NT2/D1 (cell line): ENCODE results near the gene TBX4.

Source experiments
- SUZ12 ChIP-seq: IDR thresholded peaks from 2 replicates; pipeline ENCODE4 v1.6.1; 2011; ENCODE audit not compliant: insufficient read length, insufficient read depth; ENCODE audit errors: extremely low read depth
- YY1 ChIP-seq: IDR thresholded peaks from 2 replicates; pipeline ENCODE4 v1.6.1; 2011; ENCODE audit not compliant: insufficient read length, insufficient read depth
- ZNF274 ChIP-seq: IDR thresholded peaks from 2 replicates; pipeline ENCODE4 v1.6.1; 2011; ENCODE audit warnings: mild to moderate bottlenecking, low read depth, low read length

DNA sequence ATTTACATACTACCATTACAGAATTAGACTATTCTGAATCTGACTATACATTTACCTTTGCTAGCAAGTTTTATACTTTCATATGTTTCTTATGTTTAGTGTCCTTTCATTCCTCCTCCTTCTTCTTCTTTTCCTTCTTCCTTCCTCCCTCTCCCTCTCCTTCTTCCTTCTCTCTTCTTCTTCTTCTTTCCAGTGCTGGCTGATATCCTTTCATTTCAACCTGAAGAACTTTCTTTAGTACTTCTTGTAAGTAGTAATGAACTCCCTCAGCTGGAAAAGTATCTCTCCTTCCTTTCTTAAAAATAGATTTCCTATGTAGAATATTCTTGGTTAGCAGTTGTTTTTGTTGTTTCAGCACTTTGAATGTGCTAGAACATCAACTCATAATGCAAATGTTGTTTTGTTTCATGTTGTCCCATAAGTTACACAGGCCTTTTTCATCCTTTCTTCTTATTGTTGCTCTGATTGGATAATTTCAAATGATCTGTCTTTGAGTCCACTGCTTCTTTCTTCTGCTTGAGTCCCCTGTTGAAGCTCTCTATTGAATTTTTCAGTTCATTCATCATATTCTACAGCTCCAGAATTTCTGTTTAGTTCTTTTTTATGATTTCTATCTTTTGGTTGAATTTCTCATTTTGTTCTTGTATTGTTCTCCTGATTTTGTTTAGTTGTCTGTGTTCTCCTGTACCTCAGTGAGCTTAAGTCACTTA is 15.1 kb upstream of the TBX4 start:
- TF ChIP-seq YY1 (no peak), SUZ12 (no peak), ZNF274 (no peak)
